ENCODE results near the gene MPI. TPM values are rescaled to one million over a fixed set of nuclear protein-coding genes. Genes with fewer than 3 reads are reported as not detected.

Gene MPI
- total RNA-seq, 1 experiment from 2014 or later = 30.8 TPM

- Mint-ChIP-seq H3K36me3 (ENCODE audit: insufficient read depth, unreplicated experiment) (peaks cover 28% of the 10 kb centered on the region), H3K27me3 (ENCODE audit: insufficient read depth, unreplicated experiment) (no peaks in the 10 kb centered on the region), H3K9me3 (ENCODE audit: unreplicated experiment) (no peaks in the 10 kb centered on the region), H3K4me3 (ENCODE audit: unreplicated experiment) (no peak overlapping the region), H3K27ac (ENCODE audit: low read depth, unreplicated experiment) (no peak overlapping the region), H3K4me1 (ENCODE audit: insufficient read depth, unreplicated experiment) (no peaks in the 10 kb centered on the region)
- intact Hi-C loops (cut with micrococcal nuclease) = no loop called here
- no peak for DNase-seq (ENCODE audit: unreplicated experiment)
- POLR2A ChIA-PET = interaction anchor here (0.6 to 0.9 kb wide), 3 partner anchors 28 to 49 kb away, joined by 3 to 5 read pairs (median 3); no protein-coding TSS in a partner anchor
- TF ChIP-seq, protein P1, sequence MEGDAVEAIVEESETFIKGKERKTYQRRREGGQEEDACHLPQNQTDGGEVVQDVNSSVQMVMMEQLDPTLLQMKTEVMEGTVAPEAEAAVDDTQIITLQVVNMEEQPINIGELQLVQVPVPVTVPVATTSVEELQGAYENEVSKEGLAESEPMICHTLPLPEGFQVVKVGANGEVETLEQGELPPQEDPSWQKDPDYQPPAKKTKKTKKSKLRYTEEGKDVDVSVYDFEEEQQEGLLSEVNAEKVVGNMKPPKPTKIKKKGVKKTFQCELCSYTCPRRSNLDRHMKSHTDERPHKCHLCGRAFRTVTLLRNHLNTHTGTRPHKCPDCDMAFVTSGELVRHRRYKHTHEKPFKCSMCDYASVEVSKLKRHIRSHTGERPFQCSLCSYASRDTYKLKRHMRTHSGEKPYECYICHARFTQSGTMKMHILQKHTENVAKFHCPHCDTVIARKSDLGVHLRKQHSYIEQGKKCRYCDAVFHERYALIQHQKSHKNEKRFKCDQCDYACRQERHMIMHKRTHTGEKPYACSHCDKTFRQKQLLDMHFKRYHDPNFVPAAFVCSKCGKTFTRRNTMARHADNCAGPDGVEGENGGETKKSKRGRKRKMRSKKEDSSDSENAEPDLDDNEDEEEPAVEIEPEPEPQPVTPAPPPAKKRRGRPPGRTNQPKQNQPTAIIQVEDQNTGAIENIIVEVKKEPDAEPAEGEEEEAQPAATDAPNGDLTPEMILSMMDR (IDR thresholded peaks at IDR 0.05; ENCODE audit: unreplicated experiment) = no peak
- BruUV-seq (replicated peaks) = no TSS peak
- CTCF ChIA-PET = interaction anchor here (0.5 to 0.6 kb wide), 2 partner anchors 87 to 819 kb away, joined by 3 to 5 read pairs; no protein-coding TSS in a partner anchor
Measured at GRCh38 chr15:74856537-74856936, 33.3 kb upstream of the MPI start.

DNA sequence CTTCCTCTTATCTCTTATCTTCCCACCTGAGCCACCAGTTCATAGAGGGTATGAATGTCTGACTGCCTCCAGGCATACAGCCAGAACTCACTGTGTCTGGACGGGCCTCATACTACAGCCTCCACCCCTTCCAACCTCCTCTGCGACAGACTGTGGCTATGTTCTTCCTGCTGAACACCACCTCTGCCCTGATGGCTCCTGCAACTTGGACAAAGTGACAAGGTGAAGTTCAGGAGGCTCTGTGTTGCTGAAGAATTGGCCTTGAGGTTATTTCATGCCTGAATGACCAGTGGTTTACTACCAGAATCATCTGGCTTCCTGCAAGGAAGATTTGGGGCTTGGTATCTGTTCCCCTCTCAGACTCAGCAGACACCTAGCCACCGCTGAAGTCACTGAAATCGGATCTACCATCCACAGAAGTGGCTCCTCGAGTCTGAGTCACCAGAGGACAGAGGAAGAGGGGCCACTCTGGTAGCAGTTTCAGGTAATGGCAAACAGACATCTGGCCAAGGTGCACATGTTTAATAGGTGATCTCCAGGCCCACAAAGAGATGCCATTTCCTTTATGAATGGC is 32.7 kb upstream of the MPI start:
- intact Hi-C loops (cut with micrococcal nuclease) = no loop called here
- Mint-ChIP-seq H3K4me3 (ENCODE audit: unreplicated experiment) (no peak overlapping the region), H3K27ac (ENCODE audit: low read depth, unreplicated experiment) (no peak overlapping the region), H3K27me3 (ENCODE audit: insufficient read depth, unreplicated experiment) (no peaks in the 10 kb centered on the region), H3K36me3 (ENCODE audit: insufficient read depth, unreplicated experiment) (peaks cover 21% of the 10 kb centered on the region), H3K9me3 (ENCODE audit: unreplicated experiment) (no peaks in the 10 kb centered on the region), H3K4me1 (ENCODE audit: insufficient read depth, unreplicated experiment) (no peaks in the 10 kb centered on the region)
- DNase-seq (ENCODE audit: unreplicated experiment) = no peak
- ChIA-PET POLR2A (interaction anchor here (0.6 to 4.2 kb wide), 3 partner anchors 13 to 49 kb away, joined by 3 to 19 read pairs (median 3); no protein-coding TSS in a partner anchor), CTCF (interaction anchor here (0.6 kb wide), 1 partner anchor 88 kb away, joined by 5 read pairs; no protein-coding TSS in a partner anchor)
- BruUV-seq (replicated peaks) = no TSS peak
- TF ChIP-seq, protein P1 (IDR thresholded peaks at IDR 0.05; ENCODE audit: unreplicated experiment) = no peak

DNA sequence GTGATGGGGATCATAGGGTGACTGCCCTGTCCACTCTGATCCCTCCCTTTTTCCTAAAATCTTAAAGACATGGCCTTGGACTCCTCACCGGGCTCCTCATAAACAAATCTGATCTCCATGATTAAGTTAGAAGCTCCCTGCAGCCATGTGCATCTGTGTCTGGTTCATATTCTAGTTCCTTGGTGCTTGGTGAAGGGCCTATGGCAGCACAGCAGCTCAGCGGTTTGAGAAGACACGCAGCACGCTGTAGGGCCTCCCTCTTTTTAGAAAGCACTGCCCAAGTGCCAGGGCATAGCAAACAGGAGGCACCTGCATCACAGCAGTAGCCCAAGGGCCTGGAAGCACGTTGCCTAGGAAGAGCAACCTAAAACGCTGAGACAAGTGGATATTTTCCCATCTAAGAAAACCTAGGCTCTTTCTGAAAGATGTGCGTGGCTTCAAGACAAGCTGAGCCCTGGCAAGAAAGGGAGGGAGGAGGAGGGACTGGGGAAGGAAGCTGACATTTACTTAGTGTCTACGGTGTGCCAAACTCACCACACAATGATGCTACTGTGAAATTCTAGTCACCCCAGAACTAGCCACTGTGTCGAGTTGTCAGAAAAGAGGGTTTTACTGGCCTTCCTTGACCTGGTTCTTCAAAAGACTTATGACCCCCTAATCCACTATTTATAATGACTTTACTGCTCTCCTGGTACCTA is 32.0 kb upstream of the MPI start:
- no peak for DNase-seq (ENCODE audit: unreplicated experiment)
- intact Hi-C loops (cut with micrococcal nuclease) = no loop called here
- no peak overlapping the region for H3K27ac Mint-ChIP-seq (ENCODE audit: low read depth, unreplicated experiment)
- no TSS peak for BruUV-seq (replicated peaks)
- H3K27me3 Mint-ChIP-seq (ENCODE audit: insufficient read depth, unreplicated experiment) = no peaks in the 10 kb centered on the region
- ChIA-PET POLR2A (interaction anchor here (0.7 to 4.2 kb wide), 3 partner anchors 9 to 49 kb away, joined by 3 to 19 read pairs (median 3); partner anchors contain the start of gene FAM219B), CTCF (interaction anchor here (0.8 to 1.8 kb wide), 2 partner anchors 9 to 58 kb away, joined by 3 to 4 read pairs; no protein-coding TSS in a partner anchor)
- H3K9me3 Mint-ChIP-seq (ENCODE audit: unreplicated experiment) = no peaks in the 10 kb centered on the region
- peaks cover 18% of the 10 kb centered on the region for H3K36me3 Mint-ChIP-seq (ENCODE audit: insufficient read depth, unreplicated experiment)
- no peak overlapping the region for H3K4me3 Mint-ChIP-seq (ENCODE audit: unreplicated experiment)
- H3K4me1 Mint-ChIP-seq (ENCODE audit: insufficient read depth, unreplicated experiment) = no peaks in the 10 kb centered on the region
- TF ChIP-seq, protein P1 (IDR thresholded peaks at IDR 0.05; ENCODE audit: unreplicated experiment) = no peak

DNA sequence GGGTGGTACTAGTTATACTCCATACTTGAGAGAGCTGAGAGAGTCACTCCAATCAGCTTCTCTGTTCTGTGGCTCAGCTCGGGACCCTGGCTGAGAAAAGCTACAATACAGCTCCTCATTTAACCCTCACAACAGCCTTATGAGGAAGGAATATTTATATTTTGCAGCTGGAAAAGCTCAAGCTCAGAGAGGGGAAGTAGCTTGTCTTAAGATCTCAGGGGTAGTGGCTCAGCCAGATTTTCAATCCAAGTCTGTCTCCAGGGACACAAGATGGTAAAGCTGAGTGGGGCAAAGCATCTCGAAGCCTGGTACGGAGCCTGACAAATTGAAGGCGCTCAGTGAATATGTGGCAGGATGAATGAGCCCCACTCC is 31.5 kb upstream of the MPI start:
- Mint-ChIP-seq H3K27me3 (ENCODE audit: insufficient read depth, unreplicated experiment) (no peaks in the 10 kb centered on the region), H3K27ac (ENCODE audit: low read depth, unreplicated experiment) (no peak overlapping the region), H3K4me3 (ENCODE audit: unreplicated experiment) (no peak overlapping the region), H3K9me3 (ENCODE audit: unreplicated experiment) (no peaks in the 10 kb centered on the region), H3K36me3 (ENCODE audit: insufficient read depth, unreplicated experiment) (peaks cover 15% of the 10 kb centered on the region), H3K4me1 (ENCODE audit: insufficient read depth, unreplicated experiment) (peaks cover under 1% of the 10 kb centered on the region)
- intact Hi-C loops (cut with micrococcal nuclease) = no loop called here
- ChIA-PET CTCF (interaction anchor here (0.8 to 1.8 kb wide), 3 partner anchors 9 to 58 kb away, joined by 3 to 4 read pairs (median 3); no protein-coding TSS in a partner anchor), POLR2A (interaction anchor here (0.7 to 4.2 kb wide), 3 partner anchors 9 to 48 kb away, joined by 3 to 19 read pairs (median 3); partner anchors contain the start of gene FAM219B)
- DNase-seq (ENCODE audit: unreplicated experiment) = no peak
- BruUV-seq (replicated peaks) = no TSS peak
- TF ChIP-seq, protein P1 (IDR thresholded peaks at IDR 0.05; ENCODE audit: unreplicated experiment) = no peak
